Uterus (tissue), 4 donors: ENCODE measurements around the gene ZNF516. TPM values are rescaled to one million over a fixed set of nuclear protein-coding genes. Genes with fewer than 3 reads are reported as not detected.

Experiments
- DNase-seq, 2 donors: peaks; one replicate each; pipeline ENCODE4 v3.0.0-alpha.2; 2019 to 2020
- H3K27ac ChIP-seq, 2 donors: fragments of 200-600 bp; sonication (generic); 1 replicate in 1 of 2; 2 replicates in 1 of 2; pipeline ENCODE4 v1.5.1; 2016 to 2018
- H3K27me3 ChIP-seq, 2 donors: fragments of 200-600 bp; sonication (generic); one replicate each; pipeline ENCODE4 v1.5.1; 2018 to 2019; ENCODE audit warnings: control low read depth in 1 of 2
- H3K36me3 ChIP-seq, 2 donors: fragments of 200-600 bp; sonication (generic); one replicate each; pipeline ENCODE4 v1.5.1; 2019; ENCODE audit warnings: control low read depth in 1 of 2
- H3K4me1 ChIP-seq, 2 donors: fragments of 200-600 bp; sonication (generic); one replicate each; pipeline ENCODE4 v1.5.1; 2018 to 2019; ENCODE audit warnings: control low read depth in 1 of 2
- H3K4me3 ChIP-seq, 2 donors: fragments of 200-600 bp; sonication (generic); 1 replicate in 1 of 2; 2 replicates in 1 of 2; pipeline ENCODE4 v1.5.1; 2018 to 2019; ENCODE audit warnings: mild to moderate bottlenecking in 1 of 2
- H3K9me3 ChIP-seq, 2 donors: fragments of 200-600 bp; sonication (generic); one replicate each; pipeline ENCODE4 v1.5.1; 2019; ENCODE audit warnings: control low read depth in 1 of 2
- CTCF ChIP-seq, 4 experiments: fragments of 200-600 bp in 2 of 4; fragments of 450-650 bp in 2 of 4; sonication (generic) in 2 of 4; IDR thresholded peaks; one replicate each; pipeline ENCODE4 v1.5.1; 2016 to 2019; ENCODE audit warnings: antibody characterized with exemption in 4 of 4, mild to moderate bottlenecking in 2 of 4, moderate library complexity in 1 of 4
- POLR2A ChIP-seq, 2 donors: fragments of 450-650 bp; IDR thresholded peaks; one replicate each; pipeline ENCODE4 v1.6.1; 2016; ENCODE audit warnings: antibody characterized with exemption in 2 of 2, mild to moderate bottlenecking in 1 of 2, moderate library complexity in 1 of 2
- intact Hi-C: fragments of 100-400 bp; cut with DNase I; formaldehyde crosslinking; loops from one replicate; pipeline ENCODE4 v1.15.1; 2023; ENCODE audit warnings: low total_unique reads
- total RNA-seq, 4 donors: library from RNA; depleted of rRNA in 3 of 4; stranded (reverse); fragments of >200 nt in 3 of 4; gene quantifications; one replicate each; pipeline versions ENCODE4 v1.1.0 to v1.2.4, GENCODE V29; 2014 to 2023
- donor health status: DM: yes; HTN: yes; CAD: no.

The ZNF516 gene
- total RNA-seq, 4 donors from 2014 or later = 29.4 to 177 (median 65.7) TPM

- intact Hi-C loops = no loop called here
- no peaks in the 10 kb centered on the region for H3K4me1 ChIP-seq
- no peak overlapping the region for H3K4me3 ChIP-seq
- DNase-seq = no peak
- no peaks in the 10 kb centered on the region for H3K27me3 ChIP-seq
- H3K36me3 ChIP-seq = no peaks in the 10 kb centered on the region
- peaks cover 0 to 9% of the 10 kb centered on the region in 2 donors for H3K9me3 ChIP-seq
- H3K27ac ChIP-seq = no peak overlapping the region
- TF ChIP-seq CTCF (IDR thresholded peaks at IDR 0.05) = no peak
- no peak for TF ChIP-seq POLR2A (IDR thresholded peaks at IDR 0.05)
Measured at GRCh38 chr18:76328140-76328539, 166.9 kb downstream of the ZNF516 start.

GRCh38 chr18:76323891-76324290 lies 171.2 kb downstream of the ZNF516 start:
- intact Hi-C loops = no loop called here
- Histone ChIP-seq H3K9me3 (peaks cover 0 to 2% of the 10 kb centered on the region in 2 donors), H3K4me1 (no peaks in the 10 kb centered on the region), H3K27ac (no peak overlapping the region), H3K36me3 (no peaks in the 10 kb centered on the region), H3K4me3 (no peak overlapping the region), H3K27me3 (no peaks in the 10 kb centered on the region)
- DNase-seq = no peak
- TF ChIP-seq POLR2A (IDR thresholded peaks at IDR 0.05) (no peak), CTCF (IDR thresholded peaks at IDR 0.05) (no peak)

GRCh38 chr18:76322686-76323085 lies 172.4 kb downstream of the ZNF516 start:
- Histone ChIP-seq H3K4me1 (no peaks in the 10 kb centered on the region), H3K36me3 (no peaks in the 10 kb centered on the region)
- intact Hi-C loops = no loop called here

GRCh38 chr18:76319366-76319765 lies 175.7 kb downstream of the ZNF516 start:
- Histone ChIP-seq H3K4me3 (no peak overlapping the region), H3K36me3 (no peaks in the 10 kb centered on the region), H3K27me3 (no peaks in the 10 kb centered on the region), H3K27ac (no peak overlapping the region), H3K9me3 (no peaks in the 10 kb centered on the region), H3K4me1 (no peaks in the 10 kb centered on the region)
- intact Hi-C loops = no loop called here
- DNase-seq = no peak
- no peak for TF ChIP-seq CTCF (IDR thresholded peaks at IDR 0.05)
- TF ChIP-seq POLR2A (IDR thresholded peaks at IDR 0.05) = no peak

More at GRCh38 chr18:76322686-76323085, 172.4 kb downstream of the ZNF516 start:
- Histone ChIP-seq H3K4me3 (no peak overlapping the region), H3K27ac (no peak overlapping the region), H3K9me3 (no peaks in the 10 kb centered on the region), H3K27me3 (no peaks in the 10 kb centered on the region)
- no peak for DNase-seq
- TF ChIP-seq CTCF (IDR thresholded peaks at IDR 0.05) = no peak
- TF ChIP-seq POLR2A (IDR thresholded peaks at IDR 0.05) = no peak

GRCh38 chr18:76318607-76319006 lies 176.4 kb downstream of the ZNF516 start:
- no peaks in the 10 kb centered on the region for H3K27me3 ChIP-seq
- no peak overlapping the region for H3K4me3 ChIP-seq
- H3K36me3 ChIP-seq = no peaks in the 10 kb centered on the region
- TF ChIP-seq CTCF (IDR thresholded peaks at IDR 0.05) (no peak), POLR2A (IDR thresholded peaks at IDR 0.05) (no peak)
- no peaks in the 10 kb centered on the region for H3K4me1 ChIP-seq
- DNase-seq = no peak
- intact Hi-C loops = no loop called here
- no peak overlapping the region for H3K27ac ChIP-seq
- H3K9me3 ChIP-seq = no peaks in the 10 kb centered on the region
